Loucy (cell line): ENCODE measurements around the gene PCDHGA7.

Source experiments
- H2AFZ ChIP-seq: fragments of 200-600 bp; sonication (generic); 2 replicates; pipeline ENCODE4 v1.6.0; 2016; ENCODE audit warnings: antibody characterized with exemption, mild to moderate bottlenecking, low read length, moderate library complexity
- H3F3A ChIP-seq: fragments of 200-600 bp; 2 replicates; pipeline ENCODE4 v1.6.0; 2016; ENCODE audit warnings: antibody characterized with exemption, low read depth, mild to moderate bottlenecking
- H3K27me3 ChIP-seq: fragments of 200-600 bp; sonication (generic); 2 replicates; pipeline ENCODE4 v1.6.1; 2014; ENCODE audit warnings: low read length, mild to moderate bottlenecking; ENCODE audit not compliant: insufficient read depth, poor library complexity, severe bottlenecking
- H3K36me3 ChIP-seq: fragments of 200-600 bp; sonication (generic); 2 replicates; pipeline ENCODE4 v1.6.1; 2016; ENCODE audit warnings: low read length; ENCODE audit not compliant: insufficient read depth
- H3K4me1 ChIP-seq: fragments of 200-600 bp; sonication (generic); 2 replicates; pipeline ENCODE4 v1.5.1; 2014; ENCODE audit warnings: low read length, mild to moderate bottlenecking; ENCODE audit not compliant: insufficient read depth, poor library complexity, severe bottlenecking
- H3K4me2 ChIP-seq: fragments of 200-600 bp; sonication (generic); 2 replicates; pipeline ENCODE4 v1.6.0; 2014; ENCODE audit warnings: antibody characterized with exemption, low read length, low read depth, mild to moderate bottlenecking; ENCODE audit not compliant: poor library complexity, severe bottlenecking
- H3K4me3 ChIP-seq: fragments of 200-600 bp; sonication (generic); 2 replicates; pipeline ENCODE4 v1.5.1; 2014; ENCODE audit warnings: low read length, mild to moderate bottlenecking, mixed read lengths; ENCODE audit not compliant: poor library complexity, severe bottlenecking
- H3K79me2 ChIP-seq: fragments of 200-600 bp; sonication (generic); 2 replicates; pipeline ENCODE4 v1.6.1; 2014; ENCODE audit warnings: low read length; ENCODE audit not compliant: insufficient read depth
- H3K9ac ChIP-seq: fragments of 200-600 bp; sonication (generic); 2 replicates; pipeline ENCODE4 v1.6.0; 2014; ENCODE audit warnings: mild to moderate bottlenecking, low read depth, low read length, moderate library complexity; ENCODE audit not compliant: poor library complexity, severe bottlenecking
- H3K9me2 ChIP-seq: fragments of 200-600 bp; sonication (generic); replicated peaks from 2 replicates; pipeline ENCODE4 v1.6.1; 2016; ENCODE audit warnings: low read depth, low read length, mixed read lengths
- H3K9me3 ChIP-seq: fragments of 200-600 bp; sonication (generic); 2 replicates; pipeline ENCODE4 v1.6.1; 2014; ENCODE audit warnings: mild to moderate bottlenecking, antibody characterized with exemption, low read length, low read depth; ENCODE audit not compliant: insufficient read depth
- H4K20me1 ChIP-seq: fragments of 200-600 bp; sonication (generic); 2 replicates; pipeline ENCODE4 v1.6.0; 2014; ENCODE audit warnings: antibody characterized with exemption, low read length, mild to moderate bottlenecking; ENCODE audit not compliant: insufficient read depth, poor library complexity, severe bottlenecking
- EZH2phosphoT487 ChIP-seq: fragments of 200-600 bp; IDR thresholded peaks from 2 replicates; pipeline ENCODE4 v1.6.1; 2018; ENCODE audit warnings: antibody characterized with exemption, mild to moderate bottlenecking, moderate library complexity, borderline replicate concordance
- TF ChIP-seq, protein P1 (sequence below): fragments of 200-600 bp; sonication (generic); conservative IDR thresholded peaks from 2 replicates; pipeline ENCODE4 v1.5.1; 2014; ENCODE audit warnings: mild to moderate bottlenecking, antibody characterized with exemption, low read length

The PCDHGA7 gene

GRCh38 chr5:141363952-141364660 is 18.4 kb upstream of the PCDHGA7 start, which contains the start of gene PCDHGA5:
TSS of gene PCDHGA5 (plus strand) at chr5:141364162. CDS start at chr5:141364331, 169 bp downstream.
- no peak within 1 kb of the TSS for H3K4me3 ChIP-seq
- H3K27me3 ChIP-seq = no peaks in the 10 kb centered on the region
- H3K9ac ChIP-seq = no peak within 1 kb of the TSS
- no peaks in the 10 kb centered on the region for H3K9me2 ChIP-seq
- H3K4me1 ChIP-seq = no peaks in the 10 kb centered on the region
- no peaks in the 10 kb centered on the region for H3K79me2 ChIP-seq
- H3F3A ChIP-seq = no peaks in the 10 kb centered on the region
- no peaks in the 10 kb centered on the region for H4K20me1 ChIP-seq
- no peak within 1 kb of the TSS for H3K4me2 ChIP-seq
- H2AFZ ChIP-seq = no peak within 1 kb of the TSS
- H3K9me3 ChIP-seq = no peaks in the 10 kb centered on the region; the same call in 1 of the 2 replicates
- TF ChIP-seq EZH2phosphoT487 = no peak
- TF ChIP-seq, protein P1, sequence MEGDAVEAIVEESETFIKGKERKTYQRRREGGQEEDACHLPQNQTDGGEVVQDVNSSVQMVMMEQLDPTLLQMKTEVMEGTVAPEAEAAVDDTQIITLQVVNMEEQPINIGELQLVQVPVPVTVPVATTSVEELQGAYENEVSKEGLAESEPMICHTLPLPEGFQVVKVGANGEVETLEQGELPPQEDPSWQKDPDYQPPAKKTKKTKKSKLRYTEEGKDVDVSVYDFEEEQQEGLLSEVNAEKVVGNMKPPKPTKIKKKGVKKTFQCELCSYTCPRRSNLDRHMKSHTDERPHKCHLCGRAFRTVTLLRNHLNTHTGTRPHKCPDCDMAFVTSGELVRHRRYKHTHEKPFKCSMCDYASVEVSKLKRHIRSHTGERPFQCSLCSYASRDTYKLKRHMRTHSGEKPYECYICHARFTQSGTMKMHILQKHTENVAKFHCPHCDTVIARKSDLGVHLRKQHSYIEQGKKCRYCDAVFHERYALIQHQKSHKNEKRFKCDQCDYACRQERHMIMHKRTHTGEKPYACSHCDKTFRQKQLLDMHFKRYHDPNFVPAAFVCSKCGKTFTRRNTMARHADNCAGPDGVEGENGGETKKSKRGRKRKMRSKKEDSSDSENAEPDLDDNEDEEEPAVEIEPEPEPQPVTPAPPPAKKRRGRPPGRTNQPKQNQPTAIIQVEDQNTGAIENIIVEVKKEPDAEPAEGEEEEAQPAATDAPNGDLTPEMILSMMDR = no peak
- no peaks in the 10 kb centered on the region for H3K36me3 ChIP-seq

DNA sequence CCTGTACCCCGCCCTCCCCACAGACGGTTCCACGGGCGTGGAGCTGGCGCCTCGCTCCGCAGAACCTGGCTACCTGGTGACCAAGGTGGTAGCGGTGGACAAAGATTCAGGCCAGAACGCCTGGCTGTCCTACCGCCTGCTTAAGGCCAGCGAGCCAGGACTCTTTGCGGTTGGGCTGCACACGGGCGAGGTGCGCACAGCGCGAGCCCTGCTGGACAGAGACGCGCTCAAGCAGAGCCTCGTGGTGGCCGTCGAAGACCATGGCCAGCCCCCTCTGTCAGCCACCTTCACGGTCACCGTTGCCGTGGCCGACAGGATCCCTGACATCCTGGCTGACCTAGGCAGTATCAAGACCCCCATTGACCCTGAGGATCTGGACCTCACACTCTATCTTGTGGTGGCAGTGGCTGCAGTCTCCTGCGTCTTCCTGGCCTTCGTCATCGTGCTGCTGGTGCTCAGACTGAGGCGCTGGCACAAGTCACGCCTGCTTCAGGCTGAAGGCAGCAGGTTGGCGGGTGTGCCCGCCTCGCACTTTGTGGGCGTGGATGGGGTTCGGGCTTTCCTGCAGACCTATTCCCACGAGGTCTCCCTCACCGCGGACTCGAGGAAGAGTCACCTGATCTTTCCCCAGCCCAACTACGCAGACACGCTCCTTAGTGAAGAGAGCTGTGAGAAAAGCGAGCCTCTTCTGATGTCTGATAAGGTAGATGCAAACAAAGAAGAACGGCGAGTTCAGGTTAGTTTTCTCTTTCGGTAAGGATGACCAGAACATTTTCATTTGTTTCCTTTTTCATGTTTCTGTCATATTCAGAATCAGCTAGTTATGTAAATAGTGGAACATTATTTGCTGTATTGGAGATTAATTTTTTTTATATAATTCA is 16.3 kb upstream of the PCDHGA7 start:
- Histone ChIP-seq H3K79me2 (no peaks in the 10 kb centered on the region), H3K4me3 (no peak overlapping the region), H3K36me3 (no peaks in the 10 kb centered on the region), H3K9ac (no peak overlapping the region), H3K9me2 (no peaks in the 10 kb centered on the region), H3K4me2 (no peak overlapping the region), H3K27me3 (no peaks in the 10 kb centered on the region), H2AFZ (no peak overlapping the region), H4K20me1 (no peaks in the 10 kb centered on the region), H3K9me3 (no peaks in the 10 kb centered on the region; the same call in 1 of the 2 replicates), H3K4me1 (no peaks in the 10 kb centered on the region), H3F3A (no peaks in the 10 kb centered on the region)
- TF ChIP-seq EZH2phosphoT487 = no peak
- TF ChIP-seq, protein P1 = no peak

- no peaks in the 10 kb centered on the region for H3K9me2 ChIP-seq
- no peaks in the 10 kb centered on the region for H3K4me1 ChIP-seq
- no peaks in the 10 kb centered on the region for H3K27me3 ChIP-seq
- H2AFZ ChIP-seq = no peak within 1 kb of the TSS
- H3K9me3 ChIP-seq = peaks cover 2% of the 10 kb centered on the region; the same call in 1 of the 2 replicates
- H3F3A ChIP-seq = no peaks in the 10 kb centered on the region
- no peaks in the 10 kb centered on the region for H4K20me1 ChIP-seq
- H3K9ac ChIP-seq = no peak within 1 kb of the TSS
- no peaks in the 10 kb centered on the region for H3K36me3 ChIP-seq
- H3K4me2 ChIP-seq = no peak within 1 kb of the TSS
- TF ChIP-seq, protein P1 = no peak
- TF ChIP-seq EZH2phosphoT487 = no peak
- H3K79me2 ChIP-seq = no peaks in the 10 kb centered on the region
- H3K4me3 ChIP-seq = no peak within 1 kb of the TSS
These were observed 12.3 kb upstream of the PCDHGA7 start, which contains the start of gene PCDHGB3 for GRCh38 chr5:141369994-141370848. TSS of gene PCDHGB3 (plus strand) at chr5:141370242. CDS start at chr5:141370395, 153 bp downstream.
